Activated gamma-delta T cell (primary cell): ENCODE data around the gene KNDC1.
"Not testable (repeated sequence)": the region's sequence is repeated elsewhere in the genome, so short reads cannot be mapped to it uniquely, and the experiment has no call there.

Source experiments
- DNase-seq: peaks from one replicate; lab custom pipeline; 2025; lab: John Stamatoyannopoulos, UW

Gene KNDC1

GRCh38 chr10:133162178-133162909 lies 2.3 kb downstream of the KNDC1 start:
- DNase-seq: no peak

DNA sequence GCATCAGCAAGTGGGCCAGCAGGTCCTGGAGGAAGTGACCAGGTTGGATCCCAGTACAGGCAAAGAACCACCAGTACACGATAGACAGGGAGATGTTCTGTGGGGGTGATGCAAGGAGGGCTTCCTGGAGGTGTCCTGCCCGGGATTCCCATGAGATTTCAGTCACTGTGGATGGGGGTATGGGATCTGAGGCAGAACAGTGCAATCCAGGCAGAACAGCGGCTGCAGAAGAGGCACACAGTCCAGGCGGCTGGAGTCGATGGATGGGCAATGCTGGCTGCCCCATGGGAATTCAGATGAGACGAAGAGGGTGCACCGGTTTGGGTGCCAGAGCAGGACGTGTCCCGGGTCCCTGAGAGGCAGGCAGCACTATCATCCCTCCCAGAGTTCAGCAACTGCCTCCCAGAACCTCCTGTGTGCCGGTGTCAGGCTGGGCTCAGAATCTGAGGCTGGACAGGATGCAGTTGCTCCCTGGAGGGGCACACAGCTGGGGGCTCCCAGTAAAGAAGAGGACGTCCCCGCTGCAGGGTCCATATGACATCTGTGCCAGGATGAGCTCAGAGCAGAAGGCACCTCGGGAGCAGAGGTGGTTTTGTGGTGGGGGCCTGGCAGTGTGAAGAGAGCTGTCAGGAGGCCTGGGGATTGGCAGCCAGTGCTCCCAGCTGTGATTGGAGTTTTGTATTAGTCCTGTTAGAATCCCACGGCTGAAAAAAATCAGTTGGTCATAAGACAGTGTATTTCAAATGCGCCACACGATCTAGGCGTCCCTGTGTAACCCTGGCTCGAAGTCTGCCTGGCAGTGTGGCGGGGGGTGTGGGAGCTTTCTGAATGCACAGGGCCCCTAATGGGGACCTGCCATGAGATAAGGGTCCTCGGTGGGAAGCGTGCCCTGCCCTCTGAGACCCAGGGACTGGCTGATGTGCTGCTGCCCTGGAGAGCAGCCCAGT lies 3.2 kb downstream of the KNDC1 start:
- no peak for DNase-seq

DNA sequence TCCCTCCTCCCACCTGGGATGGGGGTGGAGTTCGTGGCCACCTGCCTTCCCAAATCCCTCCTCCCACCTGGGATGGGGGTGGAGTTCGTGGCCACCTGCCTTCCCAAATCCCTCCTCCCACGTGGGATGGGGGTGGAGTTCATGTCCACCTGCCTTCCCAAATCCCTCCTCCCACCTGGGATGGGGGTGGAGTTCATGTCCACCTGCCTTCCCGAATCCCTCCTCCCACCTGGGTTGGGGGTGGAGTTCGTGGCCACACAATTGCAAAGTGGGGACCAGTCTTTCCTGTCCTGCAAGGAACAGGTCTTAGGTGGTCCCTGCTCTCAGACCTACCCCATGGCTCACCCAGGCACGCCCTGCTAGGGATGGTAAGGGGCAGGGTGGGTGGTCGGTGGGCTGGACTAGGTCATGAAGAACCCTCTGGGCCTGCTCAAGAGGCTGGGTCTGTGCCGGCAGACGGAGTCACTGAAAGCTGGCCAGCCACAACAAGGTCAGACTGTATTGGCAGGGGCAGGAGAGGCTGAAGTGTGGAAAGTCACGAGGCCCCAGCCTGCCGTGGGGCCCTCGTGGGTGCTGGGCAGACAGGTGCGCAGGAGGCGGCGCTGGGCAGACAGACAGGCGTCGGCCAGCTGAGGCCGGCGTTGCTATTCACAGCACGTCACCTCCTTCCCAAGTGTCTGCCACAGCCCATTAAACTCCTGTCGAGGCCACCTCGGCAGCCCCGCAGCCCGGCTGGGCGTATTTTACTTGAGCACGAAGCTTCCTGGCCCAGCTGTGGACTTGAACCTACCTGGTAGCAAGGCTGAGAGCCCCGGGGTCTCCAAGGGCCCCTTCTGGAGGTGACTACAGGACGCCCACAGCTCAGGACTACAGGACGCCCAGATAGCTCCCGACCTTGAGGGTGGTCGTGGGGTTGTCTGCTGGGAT lies 4.1 kb downstream of the KNDC1 start:
- no peak for DNase-seq

DNA sequence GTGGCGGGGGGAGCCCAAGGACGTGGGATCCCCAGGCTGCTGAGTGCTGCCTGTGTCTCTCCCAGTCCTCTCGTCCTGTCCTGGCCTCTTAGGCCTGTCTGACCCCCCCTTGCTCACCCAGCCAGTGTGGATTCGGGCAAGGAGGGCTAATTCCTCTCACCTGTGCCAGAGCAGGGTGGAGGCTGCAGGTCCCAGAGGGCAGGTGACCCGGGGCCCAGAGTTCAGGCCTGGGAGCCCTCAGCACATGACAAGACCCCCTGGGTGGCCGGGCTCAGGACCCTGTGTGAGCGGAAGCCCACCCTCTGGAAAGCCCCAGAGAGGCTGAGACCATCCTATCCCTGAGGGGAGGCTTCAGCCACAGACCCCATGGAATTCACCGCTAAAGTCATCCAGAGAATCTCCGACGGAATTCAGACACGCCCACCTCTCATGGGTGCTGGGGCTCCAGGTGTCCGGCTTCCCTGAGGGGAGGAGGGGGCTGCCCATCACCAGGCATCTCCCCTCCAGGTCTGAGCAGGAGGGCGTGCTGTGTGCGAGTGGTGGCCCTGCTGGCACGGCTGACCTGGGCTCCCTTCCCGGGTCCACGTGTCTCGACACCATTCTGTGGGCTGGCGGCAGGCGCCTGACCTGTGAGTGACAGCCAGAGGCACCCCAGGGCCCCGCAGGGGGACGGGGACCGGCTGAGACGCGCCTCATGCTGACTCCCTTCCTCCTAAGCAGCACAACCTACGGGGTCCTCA lies 5.0 kb downstream of the KNDC1 start:
- no peak for DNase-seq

- DNase-seq: no peak
These were observed 5.8 kb downstream of the KNDC1 start for GRCh38 chr10:133165556-133166503.

GRCh38 chr10:133166504-133166827 lies 6.4 kb downstream of the KNDC1 start:
- no peak for DNase-seq

GRCh38 chr10:133166828-133167692 lies 7.0 kb downstream of the KNDC1 start:
- DNase-seq: no peak

GRCh38 chr10:133167693-133168616 lies 7.9 kb downstream of the KNDC1 start:
- DNase-seq: no peak

DNA sequence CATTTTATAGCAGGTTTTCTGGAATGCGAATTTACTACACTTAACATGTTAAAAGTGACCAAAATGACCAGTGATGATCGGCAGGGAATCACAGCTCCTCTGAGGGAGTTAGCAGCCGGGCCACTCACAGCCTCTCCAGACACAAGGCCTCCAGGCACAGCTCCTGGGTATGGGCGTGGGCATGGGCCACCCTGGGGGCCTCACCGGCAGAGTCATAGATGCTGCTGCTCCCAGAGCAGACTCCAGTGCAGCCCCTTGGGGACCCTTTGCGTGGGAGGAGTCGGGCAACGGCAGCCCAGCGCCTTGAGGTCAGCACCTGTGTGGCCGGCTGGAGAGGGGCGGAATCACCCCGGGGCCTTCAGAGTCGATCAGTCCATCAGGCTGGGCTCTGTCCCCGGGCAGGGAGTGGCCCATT lies 8.6 kb downstream of the KNDC1 start:
- DNase-seq: no peak

DNA sequence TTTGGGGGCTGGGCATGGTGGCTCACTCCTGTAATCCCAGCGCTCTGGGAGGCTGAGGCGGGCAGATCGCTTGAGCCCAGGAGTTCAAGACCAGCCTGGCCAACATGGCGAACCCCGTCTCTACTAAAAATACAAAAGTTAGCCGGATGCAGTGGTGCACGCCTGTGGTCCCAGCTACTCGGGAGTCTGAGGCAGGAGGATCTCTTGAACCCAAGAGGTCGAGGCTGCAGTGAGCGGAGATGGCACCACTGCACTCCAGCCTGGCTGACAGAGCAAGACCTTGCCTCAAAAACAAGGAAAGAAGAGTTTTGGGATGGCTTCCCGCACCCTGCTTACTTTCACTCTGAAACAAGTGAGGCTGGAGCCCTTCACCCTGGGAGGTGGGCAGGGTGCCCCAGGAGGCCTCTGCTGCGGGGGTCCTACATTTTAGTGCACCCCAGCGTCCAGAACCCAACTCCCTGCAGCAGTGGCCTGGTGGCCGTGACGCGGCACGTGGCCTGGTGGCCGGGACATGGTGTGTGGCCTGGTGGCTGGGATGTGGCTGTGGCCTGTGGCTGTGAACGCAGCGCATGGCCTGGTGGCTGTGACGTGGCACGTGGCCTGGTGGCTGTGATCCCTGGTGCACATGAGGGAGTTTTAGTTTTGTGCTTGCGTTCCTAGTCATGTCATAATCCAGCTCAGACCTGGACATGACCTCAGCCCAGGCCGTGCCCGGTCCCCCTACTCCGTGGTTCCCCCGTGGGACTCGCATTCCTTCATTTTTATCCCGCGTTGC lies 9.3 kb downstream of the KNDC1 start:
- DNase-seq: no peak

DNA sequence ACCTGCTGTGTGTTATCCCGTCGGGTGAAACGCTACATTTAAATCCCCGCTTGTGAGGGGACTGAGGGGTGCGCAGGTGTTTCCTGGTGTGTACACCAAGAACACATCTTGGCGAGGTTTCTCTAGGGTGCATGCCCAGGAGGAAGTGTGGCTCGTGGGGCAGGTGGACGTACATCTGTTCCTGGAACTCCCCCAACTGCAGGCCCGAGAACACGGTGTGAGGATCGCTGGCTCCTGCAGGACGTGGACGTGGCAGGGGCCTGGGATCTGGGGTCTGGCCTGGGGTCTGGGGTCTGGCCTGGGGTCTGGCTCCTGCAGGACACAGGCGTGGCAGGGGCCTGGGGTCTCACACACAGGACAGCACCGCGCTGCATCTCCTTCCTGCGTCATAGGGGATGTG lies 10.1 kb downstream of the KNDC1 start:
- no peak for DNase-seq

DNA sequence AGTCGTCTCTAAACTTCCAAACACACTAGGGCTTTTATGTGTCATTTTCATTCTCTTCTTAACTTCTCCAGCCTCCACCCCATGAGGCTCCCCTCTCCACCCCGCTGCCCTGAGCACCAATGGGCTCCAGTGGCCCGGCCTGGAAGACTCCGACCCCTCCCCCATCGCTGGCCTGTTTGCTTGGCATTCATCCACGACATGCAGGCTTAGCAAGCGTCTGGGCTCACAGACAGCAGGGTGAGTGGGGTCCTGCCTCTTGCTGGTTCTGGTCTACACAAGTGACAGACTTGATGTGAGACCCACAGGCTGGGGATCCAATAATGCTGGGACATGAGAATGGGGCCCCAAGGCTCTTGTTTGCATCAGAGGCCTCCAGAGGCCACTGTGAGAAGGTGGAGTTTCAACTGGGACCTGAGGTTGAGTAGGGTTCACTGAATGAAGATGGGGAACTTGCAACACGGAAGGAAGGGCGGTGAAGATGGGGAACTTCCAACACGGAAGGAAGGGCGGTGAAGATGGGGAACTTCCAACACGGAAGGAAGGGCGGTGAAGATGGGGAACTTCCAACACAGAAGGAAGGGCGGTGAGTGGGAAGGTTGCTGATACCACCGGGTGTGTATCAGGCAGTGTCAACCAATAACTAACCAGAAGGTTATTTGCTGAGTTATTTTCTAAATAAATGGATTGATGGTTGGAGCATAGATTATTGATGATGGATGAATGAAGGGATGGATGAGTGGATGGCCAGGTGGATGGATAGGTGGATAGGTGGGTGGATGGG lies 14.0 kb downstream of the KNDC1 start:
- DNase-seq: no peak

- no peak for DNase-seq
These were observed 14.8 kb downstream of the KNDC1 start for GRCh38 chr10:133174689-133175263.

- not testable (repeated sequence) for DNase-seq
These were observed 15.6 kb downstream of the KNDC1 start for GRCh38 chr10:133175624-133176023.

- DNase-seq: no peak
These were observed 16.5 kb downstream of the KNDC1 start for GRCh38 chr10:133176546-133176945.
